ENCODE results near the gene MYBBP1A.

Gene MYBBP1A

DNA sequence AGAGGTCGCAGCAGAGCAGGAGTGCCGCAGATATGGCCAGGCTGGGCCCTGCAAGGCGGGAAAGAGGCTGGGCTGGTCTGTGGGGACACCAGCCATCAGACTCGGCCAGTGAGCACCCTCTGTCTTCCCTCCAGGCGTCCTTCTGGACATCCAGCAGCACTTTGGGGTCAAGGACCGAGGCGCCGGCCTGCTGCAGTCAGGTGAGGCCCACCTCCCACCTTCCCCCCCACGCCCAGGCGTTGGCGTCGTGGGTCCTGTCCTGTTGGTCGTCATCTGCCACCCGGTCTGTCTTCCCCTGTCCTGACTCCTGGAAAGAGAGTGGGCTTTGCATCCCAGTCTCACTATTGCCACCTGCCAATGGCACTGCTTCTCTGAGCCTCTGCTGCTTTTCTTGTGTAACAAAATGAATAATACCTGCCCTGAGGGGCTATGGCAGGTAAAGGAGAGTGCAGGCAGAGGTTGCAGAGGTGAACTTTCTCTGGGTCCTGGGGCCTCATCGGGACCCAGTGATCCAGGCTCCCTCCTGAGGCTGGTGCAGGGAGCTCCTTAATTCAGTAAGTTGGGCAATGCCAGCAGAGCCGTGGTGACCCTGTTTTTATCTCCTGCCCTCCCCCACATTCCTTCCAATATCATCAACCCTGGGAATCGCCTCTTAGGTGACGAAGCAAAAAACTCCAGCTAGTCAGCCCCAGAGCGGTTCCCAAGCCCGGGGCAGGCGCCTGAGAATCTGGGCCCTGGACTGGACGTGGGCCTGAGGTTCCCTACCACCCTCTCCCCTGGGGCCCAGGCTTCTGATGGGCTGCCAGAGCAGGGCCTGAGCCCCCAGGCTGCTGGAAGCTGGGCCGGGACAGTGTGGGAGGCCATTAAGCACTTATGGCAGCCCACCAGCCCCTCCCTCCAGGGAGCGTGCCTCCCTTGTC, 41.8 kb downstream of the MYBBP1A start:
- no peak for DNase-seq

GRCh38 chr17:4512156-4513112, 42.8 kb downstream of the MYBBP1A start:
- no peak for DNase-seq

- no peak for DNase-seq
Measured at GRCh38 chr17:4511199-4511932, 43.8 kb downstream of the MYBBP1A start.

DNA sequence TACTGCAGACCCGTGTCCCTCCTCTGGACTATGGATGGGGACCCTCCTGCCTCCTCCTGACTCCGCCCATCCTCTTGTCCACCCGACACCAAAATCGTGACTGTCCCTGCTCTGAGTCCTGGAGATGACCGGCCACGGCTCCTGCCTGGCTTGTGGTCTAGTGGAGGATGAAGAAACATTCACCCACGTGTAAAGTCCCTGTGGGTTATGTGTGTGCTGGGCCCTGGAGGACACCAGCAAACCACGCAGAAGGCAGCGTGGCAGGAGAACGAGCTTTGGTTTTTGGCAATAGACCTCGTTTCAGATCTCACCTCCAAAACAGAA, 44.6 kb downstream of the MYBBP1A start:
- DNase-seq = no peak

- no peak for DNase-seq
Measured at GRCh38 chr17:4509923-4510617, 45.1 kb downstream of the MYBBP1A start.

DNA sequence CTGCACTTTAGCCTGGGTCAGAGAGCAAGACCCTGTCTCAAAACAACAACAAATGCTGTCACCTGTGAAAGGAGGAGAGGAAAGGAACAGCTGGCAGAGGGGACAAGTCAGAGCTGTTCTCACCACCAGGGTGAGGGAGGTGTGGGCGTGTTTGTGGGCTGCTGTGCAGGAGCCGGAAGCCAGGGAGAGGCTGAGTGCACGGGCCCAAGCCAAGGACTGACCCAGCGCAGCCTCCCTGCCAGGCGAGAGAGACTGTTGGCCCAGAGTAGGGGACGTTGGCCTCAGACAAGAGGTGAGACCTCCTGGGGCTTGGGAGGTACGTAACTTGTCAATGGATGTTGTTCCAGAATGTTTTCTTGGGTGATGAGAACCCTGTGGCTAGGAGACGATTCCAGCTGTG, 45.8 kb downstream of the MYBBP1A start:
- DNase-seq = peak; percentile 37

- DNase-seq = no peak
Measured at GRCh38 chr17:4508207-4508606, 47.0 kb downstream of the MYBBP1A start.

DNA sequence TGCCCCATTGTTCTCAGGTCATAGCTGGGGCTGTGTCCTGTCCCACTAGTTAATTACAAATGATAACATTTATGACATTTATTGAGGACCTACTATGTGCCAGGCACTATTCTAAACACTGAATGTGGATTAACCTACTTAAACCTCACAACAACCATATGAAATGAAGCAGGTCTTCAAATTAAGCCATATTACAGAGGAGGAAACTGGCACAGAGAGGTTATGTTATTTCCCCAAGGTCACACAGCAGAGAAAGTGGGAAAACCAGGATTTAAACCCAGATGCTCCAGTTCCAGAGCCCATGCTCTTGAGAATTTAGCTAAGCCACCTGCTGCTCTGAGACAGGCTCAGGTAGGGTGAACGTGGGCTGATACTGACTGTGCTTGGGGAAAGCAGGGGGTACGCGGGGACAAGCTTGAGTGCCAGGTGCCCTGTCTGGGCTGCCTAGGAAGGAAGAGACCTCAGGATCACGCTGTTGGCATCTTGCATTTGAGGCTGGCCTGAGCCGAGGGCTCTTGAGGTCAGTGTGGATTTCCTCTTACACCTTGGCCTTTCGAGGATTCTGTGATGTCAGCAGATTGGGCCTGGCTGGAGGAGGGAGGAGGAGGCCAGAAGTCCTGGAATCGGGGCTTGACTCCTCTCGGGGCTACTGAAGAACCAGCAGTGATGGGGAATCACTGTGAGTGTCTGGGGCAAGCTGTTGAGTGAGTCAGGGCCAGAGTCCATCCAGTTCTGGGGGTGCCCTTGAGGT, 47.6 kb downstream of the MYBBP1A start:
- DNase-seq = no peak

DNA sequence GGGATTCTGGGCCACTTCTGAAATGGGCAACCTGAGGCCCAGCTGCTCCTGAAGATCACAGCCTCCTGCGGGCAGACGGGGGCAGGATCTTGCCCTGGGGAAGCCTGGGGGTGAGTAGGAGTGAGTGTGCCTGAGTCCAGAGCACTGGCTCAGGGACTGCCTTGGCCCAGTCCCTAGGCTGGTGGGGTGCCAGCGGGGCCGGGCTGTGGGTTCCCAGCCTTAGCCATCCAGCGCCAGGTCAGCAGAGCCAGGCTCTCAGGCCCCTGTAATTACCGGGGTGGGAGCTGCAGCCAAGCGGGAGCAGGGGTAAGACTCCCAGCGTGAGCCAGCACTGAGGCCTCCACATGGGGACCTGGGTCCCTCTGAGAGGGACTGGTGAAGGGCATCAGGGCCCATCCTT, 48.3 kb downstream of the MYBBP1A start:
- no peak for DNase-seq

DNA sequence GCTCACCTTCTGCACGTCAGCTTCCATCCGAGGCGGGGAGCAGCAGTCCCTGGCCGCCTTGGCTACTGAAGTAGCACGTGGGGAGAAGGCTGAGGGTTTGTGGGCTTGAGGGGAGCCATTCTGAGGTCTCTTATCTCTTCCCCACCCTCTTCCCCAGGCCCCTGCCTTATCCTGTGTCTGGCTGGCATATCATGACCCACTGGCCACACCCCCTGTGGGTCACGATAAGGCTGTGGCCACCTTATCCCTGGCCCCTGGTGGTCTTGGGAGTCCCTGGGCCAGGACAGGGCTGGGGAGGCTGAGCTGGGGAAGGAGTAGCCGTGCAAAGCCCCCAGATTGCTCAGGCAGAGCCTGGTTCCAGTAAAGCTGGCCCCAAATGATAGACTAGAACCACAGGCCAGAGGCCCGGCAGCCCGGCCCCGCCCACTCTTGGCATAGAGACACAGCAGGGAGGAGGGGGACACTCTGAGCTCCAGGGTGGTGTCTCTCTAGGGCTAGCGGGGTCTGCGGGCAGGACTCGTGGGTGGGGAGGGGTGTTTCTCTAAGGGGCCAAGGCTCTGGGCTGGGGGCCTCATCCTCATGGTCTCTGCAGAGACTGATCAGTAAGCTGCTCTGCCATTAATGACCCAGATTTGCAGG, 48.9 kb downstream of the MYBBP1A start:
- no peak for DNase-seq

GRCh38 chr17:4505187-4505586, 50.0 kb downstream of the MYBBP1A start:
- no peak for DNase-seq

- DNase-seq = no peak
Measured at GRCh38 chr17:4504188-4504587, 51.0 kb downstream of the MYBBP1A start.

- DNase-seq = no peak
Measured at GRCh38 chr17:4503283-4504025, 51.7 kb downstream of the MYBBP1A start.

DNA sequence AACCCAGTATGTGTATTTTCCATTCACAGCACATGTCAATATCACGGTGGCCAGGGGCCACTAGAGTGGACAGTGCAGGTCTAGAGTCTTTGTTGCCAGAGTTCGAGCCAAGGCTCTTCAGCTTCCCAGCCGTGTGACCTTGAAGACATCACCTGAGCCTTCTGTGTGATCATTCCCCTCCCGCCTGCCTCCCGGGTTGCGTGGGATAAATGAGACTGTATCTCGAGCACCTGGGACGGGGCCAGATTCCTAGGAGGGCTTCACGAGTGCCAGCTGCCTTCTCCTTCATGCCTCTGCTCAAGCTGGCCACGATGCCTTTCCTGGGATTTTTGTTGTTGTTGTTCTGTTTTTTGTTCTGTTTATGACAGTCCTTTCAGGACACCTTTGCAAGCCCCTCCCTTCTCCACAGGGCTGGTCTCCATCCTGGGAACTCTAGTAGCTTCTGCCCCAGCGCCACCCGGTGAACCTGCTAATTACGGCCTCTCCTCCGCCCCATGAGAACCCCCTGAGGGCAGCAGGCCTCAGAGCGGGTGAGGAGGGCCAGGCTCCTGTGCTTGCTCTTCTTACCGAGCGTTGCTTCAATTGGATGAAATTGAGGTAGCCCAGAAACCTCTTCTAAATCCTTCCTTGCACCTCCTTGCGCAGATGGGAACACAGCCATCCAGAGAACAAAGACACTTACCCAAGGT, 52.6 kb downstream of the MYBBP1A start:
- no peak for DNase-seq

GRCh38 chr17:4501295-4501949, 53.8 kb downstream of the MYBBP1A start:
- no peak for DNase-seq

DNA sequence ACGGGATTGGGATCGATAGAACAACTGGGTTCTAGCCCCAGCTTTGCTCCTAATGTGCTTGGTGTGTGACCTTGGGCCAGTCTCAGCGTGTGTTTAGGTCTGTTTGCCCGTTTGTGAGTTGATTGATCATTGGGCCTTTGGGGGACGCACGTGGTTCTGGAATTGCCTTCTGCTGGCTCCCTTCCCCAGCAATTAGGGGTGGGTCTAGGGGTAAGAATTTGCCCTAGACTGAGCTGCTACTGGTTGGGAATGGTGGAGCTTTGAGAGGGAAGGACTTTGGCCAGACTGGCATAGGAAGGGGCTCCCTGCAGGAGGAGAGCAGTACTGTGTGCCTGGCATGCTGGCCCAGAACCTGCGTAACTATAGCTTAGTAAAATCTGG, 55.0 kb downstream of the MYBBP1A start:
- no peak for DNase-seq

DNA sequence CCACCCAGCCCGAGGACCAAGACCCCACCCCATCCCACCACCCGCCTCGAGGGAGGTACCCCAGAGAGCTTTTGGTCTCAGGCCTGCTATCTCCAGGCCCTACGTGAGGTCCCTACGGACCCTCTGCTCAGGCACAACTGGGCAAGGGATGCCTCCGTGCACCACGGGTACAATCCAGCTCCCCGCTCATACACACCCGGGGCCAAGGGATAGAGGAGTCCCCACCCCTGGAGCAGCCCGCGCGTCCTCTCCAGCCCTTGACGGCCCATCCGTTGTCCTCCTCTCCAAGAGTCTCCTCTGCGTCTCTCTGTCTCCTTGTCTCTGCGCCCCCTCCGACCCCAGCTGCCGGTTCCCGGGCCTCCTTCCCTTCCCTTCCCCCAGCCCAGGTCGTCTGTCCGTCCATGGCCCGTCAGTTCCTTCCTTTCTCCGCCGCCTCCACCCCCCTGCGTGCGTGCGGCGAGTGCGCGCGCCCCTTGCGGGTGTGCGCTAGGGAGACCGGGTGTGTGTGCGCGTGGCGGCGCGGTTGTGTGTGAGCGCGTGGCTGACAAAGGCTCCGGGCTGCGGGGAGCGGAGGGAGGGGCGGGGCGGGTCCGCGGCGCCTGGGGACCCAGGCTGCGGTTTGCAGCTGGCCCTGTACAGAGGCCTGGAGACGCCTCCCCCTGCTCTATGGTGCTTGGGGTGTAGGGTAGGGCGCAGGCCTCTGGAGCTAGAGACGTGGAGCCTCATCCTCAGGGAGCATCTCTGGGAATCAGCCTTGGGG, 55.6 kb downstream of the MYBBP1A start:
- peak; percentile 12 for DNase-seq
